GM18873 (cell line): Measurements from ENCODE around the gene NCOA3.

Experiments used
- ATAC-seq: cut with Tn5 transposase; IDR thresholded peaks from one replicate; pipeline ENCODE4 v1.9.1; 2021; ENCODE audit warnings: mild to moderate bottlenecking, moderate library complexity, moderate number of reproducible peaks; ENCODE audit not compliant: unreplicated experiment, low FRiP score

NCOA3 gene

GRCh38 chr20:47691625-47692024 is 189.9 kb downstream of the NCOA3 start:
- no peak for ATAC-seq

- no peak for ATAC-seq
Measured at GRCh38 chr20:47694021-47694818, 192.5 kb downstream of the NCOA3 start.

DNA sequence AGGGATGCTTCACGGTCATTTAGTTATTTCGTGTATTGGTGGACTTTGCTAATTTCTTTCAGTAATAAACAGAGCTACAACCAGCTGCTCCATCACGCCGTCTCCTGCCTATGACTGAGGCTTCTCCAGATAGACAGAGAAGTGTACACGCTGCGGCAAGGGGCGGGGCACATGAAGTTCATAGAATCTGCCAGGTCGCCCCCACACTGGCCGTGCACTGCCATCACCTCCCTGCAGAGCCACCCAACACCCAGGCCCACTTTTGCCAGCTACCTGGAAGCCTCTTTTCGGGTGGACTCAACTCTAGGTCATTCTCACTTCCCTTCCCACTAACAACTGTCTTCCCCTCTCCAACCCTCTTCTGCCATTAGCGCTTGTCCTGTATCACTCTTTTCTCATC is 195.2 kb downstream of the NCOA3 start:
- no peak for ATAC-seq

- no peak for ATAC-seq
Measured at GRCh38 chr20:47698142-47698541, 196.5 kb downstream of the NCOA3 start.

- ATAC-seq = no peak
Measured at GRCh38 chr20:47699818-47700217, 198.1 kb downstream of the NCOA3 start.

DNA sequence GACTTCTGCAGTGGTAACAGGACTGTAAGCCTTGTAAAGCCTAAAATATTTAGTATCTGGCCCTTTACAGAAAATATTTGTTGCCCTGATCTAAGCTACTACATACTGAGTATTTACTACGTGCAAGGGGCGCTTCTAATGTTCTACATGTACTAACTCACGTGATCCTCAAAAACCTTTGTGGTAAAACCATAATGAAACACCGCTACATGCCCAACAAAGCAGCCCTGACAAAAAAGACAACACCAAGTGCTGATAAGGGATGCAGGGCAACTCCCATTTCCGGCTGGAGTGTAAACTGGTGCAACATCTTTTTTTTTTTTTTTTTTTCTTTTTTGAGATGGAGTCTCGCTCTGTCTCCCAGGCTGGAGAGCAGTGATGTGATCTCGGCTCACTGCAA is 198.6 kb downstream of the NCOA3 start:
- no peak for ATAC-seq

GRCh38 chr20:47701612-47702011 is 199.9 kb downstream of the NCOA3 start:
- ATAC-seq = no peak

- no peak for ATAC-seq
Measured at GRCh38 chr20:47703748-47704147, 202.1 kb downstream of the NCOA3 start.

DNA sequence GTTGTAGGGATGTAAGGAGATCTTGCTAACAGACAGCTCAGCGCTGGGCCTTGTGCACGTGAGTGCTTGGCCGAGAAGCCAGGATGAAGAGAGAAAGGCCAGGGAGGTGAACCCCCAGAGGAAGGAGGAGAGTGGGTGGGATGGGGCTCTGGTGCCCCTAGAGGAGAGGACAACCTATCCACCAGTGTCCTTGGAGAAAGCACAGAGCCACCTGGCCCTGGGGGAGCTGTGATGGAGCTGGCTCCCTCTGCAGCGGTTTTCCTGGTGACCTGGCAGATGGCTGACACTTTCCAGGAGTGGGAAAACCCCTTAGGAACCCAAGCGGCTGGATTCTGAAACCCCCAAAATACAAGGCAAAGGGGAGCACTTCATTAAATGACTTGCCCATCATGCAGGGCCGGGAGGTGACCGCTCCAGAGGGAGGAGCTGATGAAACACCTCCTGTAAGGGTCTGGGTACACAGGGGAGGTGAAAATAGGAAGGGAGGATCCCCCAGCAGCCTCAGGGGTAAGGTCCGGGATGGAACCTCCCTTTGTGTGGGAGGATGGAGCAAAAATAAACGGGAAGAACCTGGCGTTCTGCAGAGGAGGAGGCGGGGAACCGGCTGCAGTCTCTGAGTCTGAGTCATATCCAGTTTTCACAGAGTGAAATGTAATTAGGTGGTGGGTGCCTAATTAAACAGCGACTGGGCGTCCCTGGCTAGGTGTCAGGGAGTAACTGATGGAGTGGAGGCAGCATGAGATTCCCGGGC is 203.2 kb downstream of the NCOA3 start:
- no peak for ATAC-seq

GRCh38 chr20:47705497-47705856 is 203.8 kb downstream of the NCOA3 start:
- ATAC-seq = no peak

- no peak for ATAC-seq
Measured at GRCh38 chr20:47706345-47706744, 204.7 kb downstream of the NCOA3 start.
